HG03575 (cell line): Measurements from ENCODE around the gene PPARA.
"Not testable (repeated sequence)": the region's sequence is repeated elsewhere in the genome, so short reads cannot be mapped to it uniquely, and the experiment has no call there.

Experiments used
- ATAC-seq: cut with Tn5 transposase; IDR thresholded peaks from one replicate; pipeline ENCODE4 v1.9.1; 2021; ENCODE audit not compliant: unreplicated experiment, insufficient number of reproducible peaks, low FRiP score; ENCODE audit errors: extremely low read depth

Gene PPARA

DNA sequence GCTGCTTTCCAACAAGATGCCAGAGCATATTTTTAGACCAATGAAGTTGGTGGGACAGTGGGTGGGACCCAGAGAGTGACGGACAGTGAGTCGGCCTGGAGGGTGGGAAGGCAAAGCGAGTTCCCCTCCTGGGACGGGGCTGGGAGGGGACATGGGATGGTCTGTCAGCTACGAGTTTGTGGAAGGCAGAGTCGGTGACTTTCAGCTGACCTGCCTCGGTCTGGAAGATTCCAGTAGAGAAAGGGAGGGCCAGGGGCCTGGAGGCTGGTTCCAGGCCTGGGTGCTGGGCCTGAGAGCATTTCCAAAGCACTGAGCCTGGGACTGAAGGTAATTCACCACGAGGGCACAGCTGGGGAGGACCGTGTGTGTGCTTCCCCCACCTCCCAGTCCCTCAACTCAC is 10.9 kb upstream of the PPARA start:
- ATAC-seq: not testable (repeated sequence)

DNA sequence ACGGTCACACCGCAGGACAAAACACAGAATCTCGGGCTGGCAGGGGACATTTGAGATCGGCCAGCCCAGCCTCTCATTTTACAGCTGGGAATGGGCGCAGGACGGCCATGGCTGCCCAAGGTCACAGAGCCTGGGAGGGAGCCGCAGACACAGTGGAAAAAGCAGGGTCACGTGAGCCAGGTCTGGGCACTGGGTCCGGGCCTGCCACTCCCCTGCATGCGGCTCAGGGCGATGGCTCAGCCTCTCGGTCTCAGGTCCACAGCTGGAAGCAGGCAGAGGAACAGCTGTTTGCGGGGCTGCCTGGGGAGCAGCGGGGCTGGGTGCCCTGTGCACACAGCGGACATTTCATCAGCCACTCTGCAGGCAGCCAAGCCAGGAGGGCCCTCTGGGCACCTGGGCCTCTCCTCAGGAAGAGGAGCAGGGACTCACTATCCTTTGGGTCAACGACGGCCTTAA is 10.4 kb upstream of the PPARA start:
- no peak for ATAC-seq

DNA sequence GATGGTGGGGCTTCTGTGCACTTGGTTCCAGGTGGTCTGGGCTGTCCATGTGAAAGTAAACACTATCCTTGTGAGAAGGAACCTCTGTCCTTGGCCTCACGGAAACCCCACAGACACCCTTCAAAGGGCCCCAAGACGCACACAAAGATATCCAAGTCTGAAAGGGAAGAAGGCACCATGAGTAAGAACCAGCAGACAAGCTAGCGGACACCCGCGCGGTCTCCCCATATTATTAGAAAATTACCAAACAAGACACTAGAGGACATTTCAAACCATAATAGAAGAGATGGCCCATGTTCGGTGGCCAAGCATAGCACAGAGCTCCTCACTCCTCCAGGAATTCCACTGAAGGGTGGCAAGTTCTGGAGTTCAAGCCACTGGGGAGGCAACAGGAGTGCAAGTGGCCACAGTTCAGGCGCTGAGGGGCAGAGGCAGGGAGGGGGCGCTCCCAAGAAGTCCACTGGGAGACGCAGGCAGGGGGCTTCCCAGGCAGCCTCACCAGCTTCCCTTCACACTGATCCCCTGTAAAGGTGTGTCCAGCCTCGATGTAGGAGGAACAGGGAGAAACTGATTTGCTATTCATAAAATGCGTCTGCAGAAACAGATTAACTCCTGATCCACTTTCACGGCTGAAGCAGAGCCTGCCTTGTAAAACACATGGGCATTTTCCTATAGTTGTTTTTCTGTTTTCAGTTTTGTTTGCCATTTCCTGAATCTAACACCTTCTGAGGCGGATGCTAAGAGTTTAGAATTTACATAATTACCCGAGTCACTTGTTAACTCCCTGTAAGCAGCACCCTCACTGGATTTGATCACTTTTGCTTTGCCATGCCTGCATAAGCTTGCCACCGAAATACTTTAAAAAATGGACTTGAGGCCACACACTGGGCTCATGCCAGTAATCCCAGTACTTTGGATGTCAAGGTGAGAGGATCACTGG is 9.1 kb upstream of the PPARA start:
- no peak for ATAC-seq

DNA sequence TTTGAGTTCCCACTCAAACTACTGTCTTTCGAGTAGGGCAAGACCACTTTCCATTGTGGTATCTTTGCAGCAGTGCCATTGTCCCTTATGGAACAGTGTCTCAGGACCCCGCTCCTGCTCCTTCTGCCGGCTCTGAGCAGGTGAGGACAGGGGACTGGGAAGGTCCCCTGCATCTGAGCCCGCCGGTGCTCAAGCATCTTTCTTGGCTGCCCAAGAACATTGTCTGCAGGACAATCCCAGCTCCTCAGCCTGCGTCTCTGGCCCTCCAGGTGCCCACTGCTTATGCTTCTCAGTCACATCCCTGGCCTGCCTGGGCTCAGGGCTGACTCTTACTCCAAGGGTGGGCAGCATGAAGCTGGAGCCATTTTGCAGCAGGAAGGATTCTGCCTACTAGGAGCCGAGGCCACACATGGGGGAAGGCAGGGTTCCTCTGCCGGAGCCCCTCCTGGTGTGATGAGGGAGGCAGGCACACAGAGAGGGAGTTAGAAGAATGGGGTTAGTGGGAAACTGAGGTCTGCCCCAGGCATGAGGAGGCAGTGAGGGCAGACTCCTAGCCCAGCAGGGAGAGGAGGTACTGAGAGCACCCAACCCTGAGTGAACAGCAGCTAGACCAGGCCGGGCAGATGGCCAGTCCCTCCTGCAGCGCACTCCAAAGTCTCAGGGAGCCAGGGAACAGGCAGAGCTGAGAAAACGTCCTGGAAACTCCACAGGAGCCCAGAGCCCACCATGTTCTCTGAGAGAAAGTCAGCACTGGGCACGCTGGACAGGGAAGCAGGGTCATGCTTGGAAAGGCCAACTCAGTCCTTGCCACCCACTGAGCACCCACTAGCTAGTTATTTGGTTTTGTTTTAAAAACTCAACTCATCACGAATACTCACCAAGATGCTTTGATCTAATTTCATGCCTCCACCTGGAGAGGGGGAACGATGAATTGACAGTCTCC is 7.5 kb upstream of the PPARA start:
- no peak for ATAC-seq

DNA sequence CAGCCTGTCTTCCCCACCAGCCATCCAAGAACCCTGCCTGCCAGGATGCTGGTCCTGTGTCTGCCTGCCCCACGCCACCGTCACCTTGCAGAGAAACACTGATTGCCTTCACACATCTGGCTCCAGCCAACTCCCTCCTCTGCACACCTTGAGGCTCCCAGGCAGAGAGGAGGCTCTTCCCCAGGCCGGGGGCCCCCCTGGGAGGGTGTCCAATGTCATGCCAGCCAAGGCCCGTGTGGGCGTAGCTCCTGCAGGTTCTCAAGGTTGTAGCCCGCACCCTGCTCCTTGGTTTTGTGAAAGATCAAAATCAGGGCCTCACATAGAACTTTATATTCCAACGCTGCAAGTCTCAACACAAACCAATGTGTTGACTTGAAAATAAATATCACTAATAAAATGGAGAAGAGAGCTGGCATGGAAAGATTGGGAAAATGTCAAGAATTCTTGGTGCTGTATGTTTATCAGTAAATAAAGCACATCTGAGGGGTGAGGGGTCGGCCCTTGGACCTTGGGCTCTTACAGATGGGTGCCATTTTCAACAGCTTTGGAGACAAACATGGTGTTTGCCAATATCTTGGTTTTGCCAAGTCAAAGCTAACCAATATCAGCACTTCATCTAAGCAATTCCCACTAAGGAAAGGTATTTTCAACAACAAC is 6.7 kb upstream of the PPARA start:
- no peak for ATAC-seq

DNA sequence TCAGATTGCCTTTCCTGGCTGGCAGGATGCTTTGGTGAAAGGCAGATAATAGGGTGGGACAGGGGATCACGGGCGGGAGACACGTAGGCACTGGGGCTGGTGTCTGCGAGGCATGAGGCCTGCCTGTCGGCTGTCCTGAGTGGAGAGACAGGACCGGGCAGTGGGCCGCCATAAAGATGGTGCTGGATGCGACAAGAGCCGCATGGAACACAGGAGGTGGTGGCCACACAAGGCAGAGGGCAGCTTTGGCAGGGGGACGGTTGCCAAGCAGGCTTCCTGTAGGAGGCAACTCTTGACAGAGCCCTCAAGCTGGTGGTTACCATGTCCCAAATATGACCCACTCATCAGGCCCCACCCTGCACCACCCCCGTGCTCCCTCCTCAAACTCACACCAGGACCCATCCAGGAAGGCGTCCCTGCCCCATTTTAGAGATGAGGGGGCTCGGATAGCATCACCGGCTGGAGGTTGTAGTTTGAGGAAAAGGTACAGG is 4.9 kb upstream of the PPARA start:
- no peak for ATAC-seq

DNA sequence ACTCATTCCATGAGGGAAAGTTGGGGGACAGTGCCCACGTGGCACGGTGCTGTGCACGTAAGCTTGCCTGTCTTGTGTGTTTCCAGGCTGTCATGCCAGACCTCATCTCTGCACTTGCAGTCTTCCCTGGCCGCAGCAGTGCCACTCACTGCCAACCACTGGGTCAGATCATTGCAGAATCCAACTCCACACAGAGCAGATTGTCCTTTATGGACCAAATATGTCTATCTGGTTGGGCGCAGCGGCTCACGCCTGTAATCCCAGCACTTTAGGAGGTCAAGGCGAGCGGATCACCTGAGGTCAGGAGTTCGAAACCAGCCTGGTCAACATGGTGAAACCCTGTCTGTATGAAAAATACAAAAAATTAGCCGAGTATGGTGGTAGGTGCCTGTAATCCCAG is 4.4 kb upstream of the PPARA start:
- no peak for ATAC-seq

DNA sequence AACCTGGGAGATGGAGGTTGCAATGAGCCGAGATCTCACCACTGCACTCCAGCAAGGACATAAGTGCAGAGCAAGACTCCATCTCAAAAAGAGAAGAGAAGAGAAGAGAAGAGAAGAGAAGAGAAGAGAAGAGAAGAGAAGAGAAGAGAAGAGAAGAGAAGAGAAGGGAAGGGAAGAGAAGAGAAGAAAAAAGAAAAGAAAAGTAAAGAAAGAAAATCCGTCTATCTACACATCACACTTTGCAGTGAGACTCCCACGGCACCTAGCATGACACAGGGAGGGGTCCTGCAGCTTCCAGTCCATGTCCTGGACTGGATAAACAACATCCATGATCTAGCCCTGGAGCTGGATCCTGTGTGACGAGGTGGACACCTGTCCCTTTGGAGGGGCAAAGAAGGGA is 4.0 kb upstream of the PPARA start:
- no peak for ATAC-seq

DNA sequence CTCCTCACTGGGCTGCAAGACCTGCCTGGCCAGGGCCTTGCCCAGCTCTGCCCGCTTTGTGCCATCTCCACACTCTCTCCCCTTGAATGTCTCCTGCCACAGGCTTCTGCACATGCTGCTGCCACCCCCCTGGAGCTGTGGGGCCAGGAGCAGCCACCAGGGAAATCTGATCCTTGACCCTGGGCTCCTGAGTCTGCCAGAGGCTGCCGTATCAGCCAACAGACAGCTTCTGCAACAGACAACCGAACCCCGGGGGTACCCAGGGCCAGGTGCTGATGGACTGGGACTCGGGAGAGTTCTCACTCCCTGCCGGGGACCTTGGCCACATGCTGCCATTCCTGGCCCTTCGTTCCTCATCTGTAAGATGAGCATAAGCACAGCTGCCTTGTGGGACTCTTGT is 3.3 kb upstream of the PPARA start:
- no peak for ATAC-seq

DNA sequence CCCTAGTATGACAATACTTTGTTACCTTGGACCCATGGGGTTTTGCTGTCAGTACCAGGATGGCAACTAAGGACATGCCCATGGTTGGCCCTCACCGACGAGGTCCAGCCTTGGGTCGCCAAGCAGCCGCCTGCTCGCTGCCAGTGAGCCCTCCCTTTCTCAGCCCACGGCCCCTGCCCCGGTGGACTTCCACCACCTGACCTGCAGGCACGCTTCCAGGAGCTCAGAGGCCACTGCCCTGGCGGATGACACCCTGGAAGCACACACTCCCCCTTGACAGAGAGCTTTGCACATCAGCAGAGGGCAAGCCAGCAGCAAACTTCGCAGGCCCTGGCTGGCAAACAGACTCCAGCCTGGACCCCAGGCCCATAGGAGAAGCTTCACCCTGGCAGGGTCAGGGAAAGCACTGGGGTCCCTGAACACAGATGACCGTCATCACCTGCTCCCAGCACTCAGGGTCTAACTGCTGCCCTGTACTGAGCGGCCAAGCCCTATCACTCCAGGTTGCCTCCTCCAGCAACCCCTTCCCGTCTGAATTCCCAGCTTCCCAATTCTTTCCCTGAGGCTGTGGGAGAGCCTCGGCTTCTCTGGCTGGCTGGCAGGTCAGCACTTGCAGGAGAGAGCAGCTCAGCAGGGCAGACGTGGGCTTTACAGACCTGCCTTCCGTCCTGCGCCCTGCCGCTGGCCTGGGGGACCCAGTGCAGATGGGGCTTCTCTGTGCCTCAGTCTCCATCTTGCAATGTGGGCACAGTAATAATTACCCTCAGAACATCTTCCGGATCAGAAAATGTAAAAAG is 2.7 kb upstream of the PPARA start:
- ATAC-seq: no peak

DNA sequence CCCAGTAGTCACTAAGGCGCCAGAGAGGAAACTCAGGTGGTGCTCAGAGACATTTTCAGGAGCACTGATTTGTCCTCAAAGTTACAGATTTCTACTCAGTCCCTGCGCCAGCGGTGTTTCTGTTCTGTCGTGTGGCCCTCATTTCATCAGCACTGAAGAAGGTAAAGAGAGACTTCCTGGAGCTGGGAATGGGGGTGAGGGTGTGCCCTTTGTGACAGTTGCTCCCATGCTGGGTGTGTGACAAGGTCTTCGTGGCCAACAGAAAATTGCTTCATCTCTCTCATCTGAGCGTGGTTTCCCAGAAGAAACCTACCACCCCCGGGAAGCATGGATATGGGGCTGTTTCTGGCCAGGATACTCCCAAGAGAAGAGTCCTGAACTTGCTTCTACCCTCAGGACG is 2.0 kb upstream of the PPARA start:
- ATAC-seq: no peak

DNA sequence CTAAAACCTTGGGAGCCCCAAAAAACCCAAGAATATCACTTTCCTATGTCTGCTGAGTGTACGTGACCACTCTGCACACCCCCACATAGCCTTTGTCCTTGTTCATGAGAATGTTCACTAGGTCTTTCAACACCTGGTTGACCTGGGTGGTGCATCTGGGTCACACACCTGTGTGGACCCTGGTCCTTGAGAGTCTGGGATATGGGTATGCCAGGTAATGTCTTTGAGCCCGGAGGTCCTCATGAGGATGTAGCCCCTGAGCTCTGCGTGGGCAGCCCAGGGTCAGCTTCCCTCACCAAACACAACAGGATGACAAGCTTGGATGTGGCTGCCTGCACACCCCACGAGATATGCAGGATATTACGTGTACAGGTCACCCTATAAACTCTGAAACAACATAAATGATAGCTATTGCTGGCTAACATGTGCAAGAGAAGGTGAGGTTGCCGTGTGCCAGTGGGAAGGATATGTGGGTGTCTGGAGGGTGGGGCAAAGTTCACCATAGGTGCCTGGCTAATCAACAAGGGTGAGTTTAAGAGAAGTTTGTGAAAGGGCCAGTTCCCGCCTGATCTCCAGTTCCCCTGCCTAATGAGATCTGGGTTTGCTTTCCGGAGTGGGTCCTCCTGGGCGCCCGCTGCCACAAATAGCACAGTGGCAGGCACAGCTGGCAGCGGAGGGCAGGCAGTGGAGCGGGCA is 1.4 kb upstream of the PPARA start:
- no peak for ATAC-seq

DNA sequence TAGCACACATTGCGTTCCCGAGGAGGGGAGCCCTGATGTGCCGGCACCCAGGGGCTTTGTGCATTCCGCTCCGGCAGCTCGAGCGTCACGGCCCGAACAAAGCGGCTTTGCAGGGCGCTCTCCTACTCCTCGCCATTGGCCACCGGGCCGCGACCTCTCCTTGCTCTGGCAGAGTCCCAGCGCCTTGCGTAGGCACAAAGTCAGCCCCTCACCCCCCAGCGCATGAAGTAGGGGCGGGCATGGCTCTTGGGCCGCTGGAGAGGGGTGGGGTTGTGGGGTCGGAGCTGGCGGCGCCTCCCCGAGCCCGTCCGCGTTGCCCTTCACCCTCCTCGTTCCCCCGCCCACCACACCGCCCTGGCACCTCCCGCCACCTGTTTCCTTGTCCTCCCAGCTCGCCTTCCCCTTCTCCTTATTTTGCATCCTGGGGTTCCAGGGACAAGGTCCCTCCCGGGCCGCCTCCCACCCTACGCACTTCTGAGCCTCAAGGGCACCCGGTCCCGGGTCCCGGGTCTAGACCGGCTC is 753 bp upstream of the PPARA start:
- ATAC-seq: no peak

DNA sequence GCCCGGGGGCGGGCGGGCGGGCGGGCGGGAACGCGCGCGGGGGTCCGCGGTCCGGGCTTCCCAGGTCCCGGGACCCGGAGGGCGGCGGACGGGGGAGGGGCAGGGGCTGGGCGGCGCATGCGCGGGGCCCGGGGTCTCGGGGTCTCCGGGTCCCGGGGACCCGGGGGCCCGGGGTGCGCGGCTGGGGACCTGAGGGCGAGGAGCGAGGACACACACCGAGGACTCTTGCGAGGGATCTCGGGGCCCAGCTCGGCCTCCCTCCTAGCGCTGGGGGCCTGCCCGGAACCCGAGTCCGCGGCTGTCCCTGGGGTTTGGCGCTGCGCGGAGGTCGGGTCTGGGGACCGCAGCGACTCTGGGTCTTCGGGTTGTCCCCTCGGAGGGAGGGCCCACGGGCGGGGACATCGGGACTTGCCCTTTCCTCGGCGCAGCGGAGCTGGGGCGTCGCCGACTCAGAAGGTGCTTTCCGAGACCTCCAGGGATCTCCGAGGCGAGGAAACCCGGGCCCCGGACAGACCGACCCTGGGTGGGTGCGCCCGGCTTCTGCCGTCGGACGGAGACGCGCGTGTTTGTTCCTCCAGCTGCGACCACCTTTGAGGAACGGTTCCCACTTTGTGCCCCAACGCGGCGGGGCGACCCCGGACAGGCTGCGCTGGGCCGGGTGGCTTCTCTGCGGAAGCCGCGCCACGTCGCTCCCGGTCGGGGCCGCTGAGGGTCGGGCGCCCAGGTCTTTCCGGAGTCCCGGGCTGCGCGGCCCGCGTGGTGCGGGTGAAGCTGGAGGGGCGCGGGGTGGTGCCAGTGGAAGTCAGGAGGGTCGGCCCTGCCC is 540 bp downstream of the PPARA start:
- ATAC-seq: no peak

DNA sequence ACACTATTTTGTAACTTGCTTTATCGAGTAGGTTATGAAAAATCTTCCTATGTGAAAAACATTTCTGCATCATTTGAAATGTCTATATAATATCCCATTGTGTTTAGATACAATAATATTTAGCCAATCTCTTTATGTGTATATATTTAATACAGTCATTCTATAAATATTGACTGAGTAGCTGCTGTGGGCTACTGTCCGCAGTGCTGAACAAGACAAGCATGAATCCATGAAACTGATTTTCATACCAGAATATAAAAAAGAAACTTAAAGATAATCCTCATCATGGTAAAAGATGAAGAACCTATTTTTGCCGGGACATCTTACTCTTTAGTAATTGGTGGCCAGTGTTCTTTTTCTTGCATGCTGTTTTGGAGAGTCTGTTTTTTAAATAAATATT is 3.6 kb downstream of the PPARA start:
- no peak for ATAC-seq

DNA sequence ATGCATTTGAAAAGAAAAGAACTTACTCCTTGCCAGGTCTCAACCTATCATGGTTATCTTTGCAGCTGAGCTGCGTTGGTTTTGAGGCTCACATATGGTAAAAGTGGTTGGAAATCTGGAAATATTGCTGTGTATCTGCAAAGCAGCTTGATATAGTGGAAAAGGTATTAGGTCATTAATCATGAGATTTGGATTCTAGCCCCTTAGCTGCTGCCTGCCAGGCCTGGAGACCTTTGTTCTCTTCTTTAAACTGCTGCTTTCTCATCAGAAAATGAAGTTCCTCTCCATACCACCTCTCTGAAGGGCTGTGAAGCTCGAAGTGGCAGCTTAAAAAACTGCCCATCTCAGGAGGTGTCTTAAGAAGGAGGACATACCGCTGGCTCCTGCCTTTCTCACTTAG is 5.7 kb downstream of the PPARA start:
- ATAC-seq: no peak

DNA sequence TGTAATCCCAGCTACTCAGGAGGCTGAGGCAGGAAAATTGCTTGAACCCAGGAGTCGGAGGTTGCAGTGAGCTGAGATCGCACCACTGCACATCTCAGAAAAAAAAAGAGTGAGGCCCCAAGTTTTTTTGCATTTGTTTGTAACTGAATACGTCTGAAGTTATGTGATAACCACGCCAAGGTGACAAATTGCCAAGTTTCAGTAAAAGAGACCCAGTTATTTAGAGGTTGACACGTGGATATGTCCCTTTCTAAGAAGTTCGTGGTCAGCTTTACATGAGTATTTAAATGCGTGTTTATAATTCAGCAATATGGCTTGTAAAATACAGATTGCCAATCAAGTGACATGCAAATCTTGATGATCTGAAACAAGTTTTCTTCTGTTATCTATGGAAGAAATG is 8.0 kb downstream of the PPARA start:
- ATAC-seq: no peak
